BE2C (cell line): Measurements from ENCODE around the gene NCCRP1.

Experiments
- DNase-seq: peaks from one replicate; pipeline ENCODE4 v3.0.0-alpha.2; 2020
- H3K27me3 ChIP-seq: fragments of 250-450 bp; sonication (Bioruptor Pico); 2 replicates; pipeline ENCODE4 v1.5.1; 2020; ENCODE audit warnings: mild to moderate bottlenecking
- H3K36me3 ChIP-seq: fragments of 250-450 bp; sonication (Bioruptor Pico); 2 replicates; pipeline ENCODE4 v1.5.1; 2020; ENCODE audit warnings: mild to moderate bottlenecking
- H3K4me1 ChIP-seq: fragments of 250-450 bp; sonication (Bioruptor Pico); 2 replicates; pipeline ENCODE4 v1.5.1; 2020
- H3K4me3 ChIP-seq: 2 replicates; pipeline ENCODE4 v1.5.1; 2011; ENCODE audit warnings: low read depth, low read length
- H3K9me3 ChIP-seq: fragments of 250-450 bp; sonication (Bioruptor Pico); 2 replicates; pipeline ENCODE4 v1.5.1; 2020
- CTCF ChIP-seq: IDR thresholded peaks from 2 replicates; pipeline ENCODE4 v1.5.1; 2012; ENCODE audit warnings: mild to moderate bottlenecking, low read depth, low read length

The NCCRP1 gene

GRCh38 chr19:39196320-39196719 is 444 bp upstream of the NCCRP1 start:
- no peaks in the 10 kb centered on the region for H3K9me3 ChIP-seq
- no peak overlapping the region for H3K4me3 ChIP-seq
- TF ChIP-seq CTCF = no peak
- peaks cover 29% of the 10 kb centered on the region for H3K27me3 ChIP-seq
- no peak for DNase-seq
- H3K36me3 ChIP-seq = no peaks in the 10 kb centered on the region
- peaks cover 4% of the 10 kb centered on the region for H3K4me1 ChIP-seq

GRCh38 chr19:39197808-39198207 is 1.0 kb downstream of the NCCRP1 start:
- H3K4me1 ChIP-seq = peaks cover 4% of the 10 kb centered on the region
- H3K4me3 ChIP-seq = no peak overlapping the region
- DNase-seq = no peak
- TF ChIP-seq CTCF = peak; percentile 27
- H3K9me3 ChIP-seq = no peaks in the 10 kb centered on the region
- no peaks in the 10 kb centered on the region for H3K36me3 ChIP-seq
- H3K27me3 ChIP-seq = peaks cover 31% of the 10 kb centered on the region

GRCh38 chr19:39199025-39199424 is 2.3 kb downstream of the NCCRP1 start:
- peaks cover 4% of the 10 kb centered on the region for H3K4me1 ChIP-seq
- H3K4me3 ChIP-seq = no peak overlapping the region
- peaks cover 43% of the 10 kb centered on the region for H3K27me3 ChIP-seq
- H3K36me3 ChIP-seq = no peaks in the 10 kb centered on the region
- TF ChIP-seq CTCF = no peak
- DNase-seq = peak; percentile 59
- no peaks in the 10 kb centered on the region for H3K9me3 ChIP-seq

- no peaks in the 10 kb centered on the region for H3K36me3 ChIP-seq
- peaks cover under 1% of the 10 kb centered on the region; the same call in 1 of the 2 replicates for H3K4me1 ChIP-seq
- no peaks in the 10 kb centered on the region for H3K9me3 ChIP-seq
- DNase-seq = no peak
- peaks cover 50% of the 10 kb centered on the region for H3K27me3 ChIP-seq
- TF ChIP-seq CTCF = no peak
- H3K4me3 ChIP-seq = no peak overlapping the region
These were observed 3.5 kb downstream of the NCCRP1 start for GRCh38 chr19:39200066-39200802.

GRCh38 chr19:39200803-39201115 is 4.0 kb downstream of the NCCRP1 start:
- H3K36me3 ChIP-seq = no peaks in the 10 kb centered on the region
- TF ChIP-seq CTCF = no peak
- peaks cover 46% of the 10 kb centered on the region for H3K27me3 ChIP-seq
- DNase-seq = no peak
- no peaks in the 10 kb centered on the region for H3K9me3 ChIP-seq
- H3K4me3 ChIP-seq = no peak overlapping the region
- H3K4me1 ChIP-seq = no peaks in the 10 kb centered on the region

- peaks cover 24% of the 10 kb centered on the region for H3K27me3 ChIP-seq
These were observed 6.2 kb downstream of the NCCRP1 start for GRCh38 chr19:39202998-39203355.

More at GRCh38 chr19:39202998-39203355, 6.2 kb downstream of the NCCRP1 start:
- no peaks in the 10 kb centered on the region for H3K4me1 ChIP-seq
- DNase-seq = no peak
- no peak overlapping the region for H3K4me3 ChIP-seq
- TF ChIP-seq CTCF = no peak
- H3K9me3 ChIP-seq = no peaks in the 10 kb centered on the region
- no peaks in the 10 kb centered on the region for H3K36me3 ChIP-seq
